Kidney (tissue), 14 donors: ENCODE results near the gene GALNT18. TPM values are rescaled to one million over a fixed set of nuclear protein-coding genes. Genes with fewer than 3 reads are reported as not detected.

ENCODE experiments used
- DNase-seq, 5 donors: peaks; one replicate each; pipeline ENCODE4 v3.0.0-alpha.2; 2013 to 2020
- FAIRE-seq: peaks from 2 replicates; lab custom pipeline; 2012; peaks lifted over from hg19 to GRCh38; lab: Jason Lieb, UNC
- H3K27ac ChIP-seq, 2 donors: one replicate each; pipeline ENCODE4 v1.7.0; 2013; ENCODE audit warnings: low read depth in 2 of 2, low read length in 2 of 2, inconsistent platforms in 1 of 2
- H3K27me3 ChIP-seq: one replicate; pipeline ENCODE4 v1.7.1; 2013; ENCODE audit warnings: low read length, inconsistent platforms; ENCODE audit not compliant: control insufficient read depth, insufficient read depth
- H3K36me3 ChIP-seq, 3 donors: one replicate each; pipeline versions ENCODE4 v1.7.0 to v1.7.1; 2013; ENCODE audit warnings: low read length in 3 of 3, control low read depth in 1 of 3, inconsistent platforms in 1 of 3; ENCODE audit not compliant: insufficient read depth in 3 of 3, control insufficient read depth in 2 of 3
- H3K4me1 ChIP-seq, 3 donors: one replicate each; pipeline versions ENCODE4 v1.7.0 to v1.7.1; 2013; ENCODE audit warnings: low read length in 3 of 3, inconsistent platforms in 1 of 3, low read depth in 1 of 3; ENCODE audit not compliant: control insufficient read depth in 2 of 3, insufficient read depth in 2 of 3
- H3K4me3 ChIP-seq, 3 donors: one replicate each; pipeline versions ENCODE4 v1.7.0 to v1.8.1; 2013; ENCODE audit warnings: low read length in 3 of 3, control low read depth in 1 of 3, inconsistent platforms in 1 of 3
- H3K9ac ChIP-seq, 3 donors: one replicate each; pipeline versions ENCODE4 v1.7.0 to v1.7.1; 2013; ENCODE audit warnings: low read length in 3 of 3, control low read depth in 1 of 3, inconsistent platforms in 1 of 3
- H3K9me3 ChIP-seq, 3 donors: one replicate each; pipeline versions ENCODE4 v1.7.0 to v1.7.1; 2013; ENCODE audit warnings: low read length in 3 of 3, control low read depth in 1 of 3, inconsistent platforms in 1 of 3; ENCODE audit not compliant: control insufficient read depth in 2 of 3, insufficient read depth in 1 of 3
- intact Hi-C: fragments of 100-400 bp; cut with DNase I; formaldehyde crosslinking; loops from one replicate; pipeline ENCODE4 v1.11.1; 2022
- polyA plus RNA-seq: library from polyadenylated mRNA; stranded (reverse); fragments of 350-450 nt; fragmentation: Illumina TruSeq; extraction: RNeasy Lipid Tissue Mini Kit (QIAGEN cat#74804); gene quantifications from one replicate; pipeline ENCODE4 v1.2.3, GENCODE V29; 2014; ENCODE audit warnings: low read depth, low replicate concordance; ENCODE audit not compliant: insufficient read depth
- total RNA-seq: library from RNA; stranded (reverse); fragmentation: NEBNext Ultra II Directional; extraction: Animal tissue kit (Norgen Biotek cat#: 25700); gene quantifications from one replicate; pipeline ENCODE4 v1.2.1, GENCODE V29; 2021
- TF ChIP-seq, protein P1 (sequence below): IDR thresholded peaks from 3 replicates; pipeline ENCODE4 v1.5.1; 2012; ENCODE audit warnings: mild to moderate bottlenecking, moderate library complexity, borderline replicate concordance; ENCODE audit not compliant: insufficient read depth; ENCODE audit errors: extremely low read depth
- donor health status: control.
- donor health status: control.
- donor health status: control.
- donor health status: control.
- donor health status: control.
- donor health status: DM: yes; HTN: yes; CAD: no.
- donor health status: Normal renal cell carcinoma (clear cell type).

The GALNT18 gene
- total and polyA plus RNA-seq, 2 donors from 2014 or later = 27.2 to 42.1 TPM

DNA sequence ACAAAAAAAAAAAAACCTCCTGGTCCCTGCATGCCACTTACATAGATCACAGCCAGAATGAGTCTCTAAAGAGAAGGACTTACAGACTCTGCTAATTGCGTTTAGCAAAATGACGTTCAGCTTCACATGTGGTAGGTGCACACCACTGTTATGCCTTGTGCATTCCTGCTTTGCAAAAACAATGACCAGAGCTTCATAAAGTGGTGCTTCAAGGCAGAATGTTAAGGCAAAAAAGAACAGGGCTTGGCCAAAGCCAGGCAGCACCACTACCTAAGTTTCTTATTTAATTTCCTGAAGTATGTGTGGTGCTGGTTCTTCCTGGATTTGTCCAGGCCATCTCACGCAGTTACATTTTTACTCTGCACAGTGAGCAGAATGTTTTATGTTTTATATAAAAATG, 85.2 kb downstream of the GALNT18 start:
- FAIRE-seq = no peak
- no peaks in the 10 kb centered on the region for H3K9me3 ChIP-seq
- H3K9ac ChIP-seq = no peak overlapping the region
- H3K4me1 ChIP-seq = peaks cover 0 to 23% (median 12%) of the 10 kb centered on the region in 3 donors
- H3K27ac ChIP-seq = no peak overlapping the region
- H3K36me3 ChIP-seq = no peaks in the 10 kb centered on the region
- H3K27me3 ChIP-seq = no peaks in the 10 kb centered on the region
- TF ChIP-seq, protein P1, sequence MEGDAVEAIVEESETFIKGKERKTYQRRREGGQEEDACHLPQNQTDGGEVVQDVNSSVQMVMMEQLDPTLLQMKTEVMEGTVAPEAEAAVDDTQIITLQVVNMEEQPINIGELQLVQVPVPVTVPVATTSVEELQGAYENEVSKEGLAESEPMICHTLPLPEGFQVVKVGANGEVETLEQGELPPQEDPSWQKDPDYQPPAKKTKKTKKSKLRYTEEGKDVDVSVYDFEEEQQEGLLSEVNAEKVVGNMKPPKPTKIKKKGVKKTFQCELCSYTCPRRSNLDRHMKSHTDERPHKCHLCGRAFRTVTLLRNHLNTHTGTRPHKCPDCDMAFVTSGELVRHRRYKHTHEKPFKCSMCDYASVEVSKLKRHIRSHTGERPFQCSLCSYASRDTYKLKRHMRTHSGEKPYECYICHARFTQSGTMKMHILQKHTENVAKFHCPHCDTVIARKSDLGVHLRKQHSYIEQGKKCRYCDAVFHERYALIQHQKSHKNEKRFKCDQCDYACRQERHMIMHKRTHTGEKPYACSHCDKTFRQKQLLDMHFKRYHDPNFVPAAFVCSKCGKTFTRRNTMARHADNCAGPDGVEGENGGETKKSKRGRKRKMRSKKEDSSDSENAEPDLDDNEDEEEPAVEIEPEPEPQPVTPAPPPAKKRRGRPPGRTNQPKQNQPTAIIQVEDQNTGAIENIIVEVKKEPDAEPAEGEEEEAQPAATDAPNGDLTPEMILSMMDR = no peak
- intact Hi-C loops = no loop called here
- H3K4me3 ChIP-seq = no peak overlapping the region
- DNase-seq = no peak

DNA sequence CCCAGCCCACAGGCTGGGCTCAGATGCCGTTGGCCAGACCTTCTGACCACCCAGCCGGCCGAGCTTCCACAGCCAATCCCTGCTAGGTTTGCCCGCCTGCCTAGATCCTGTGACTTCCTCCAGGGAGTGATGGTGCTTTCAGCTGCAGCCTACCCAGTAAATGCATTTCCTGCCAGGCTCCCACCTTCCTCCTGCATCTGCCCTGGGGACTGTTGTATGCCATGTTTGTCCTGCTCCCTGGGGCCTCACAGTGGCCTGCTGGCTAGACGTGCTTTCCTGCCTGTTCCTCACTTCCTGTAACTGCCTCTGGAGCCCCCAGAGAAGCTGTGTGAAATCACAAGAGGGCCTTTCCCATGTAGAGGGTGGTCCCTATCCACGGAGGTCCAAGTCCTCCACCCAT, 86.2 kb downstream of the GALNT18 start:
- TF ChIP-seq, protein P1 = no peak
- Histone ChIP-seq H3K4me3 (no peak overlapping the region), H3K27me3 (no peaks in the 10 kb centered on the region), H3K4me1 (peaks cover 0 to 27% (median 18%) of the 10 kb centered on the region in 3 donors), H3K9ac (no peak overlapping the region), H3K27ac (no peak overlapping the region), H3K36me3 (no peaks in the 10 kb centered on the region), H3K9me3 (no peaks in the 10 kb centered on the region)
- intact Hi-C loops = no loop called here
- no peak for FAIRE-seq
- no peak for DNase-seq

DNA sequence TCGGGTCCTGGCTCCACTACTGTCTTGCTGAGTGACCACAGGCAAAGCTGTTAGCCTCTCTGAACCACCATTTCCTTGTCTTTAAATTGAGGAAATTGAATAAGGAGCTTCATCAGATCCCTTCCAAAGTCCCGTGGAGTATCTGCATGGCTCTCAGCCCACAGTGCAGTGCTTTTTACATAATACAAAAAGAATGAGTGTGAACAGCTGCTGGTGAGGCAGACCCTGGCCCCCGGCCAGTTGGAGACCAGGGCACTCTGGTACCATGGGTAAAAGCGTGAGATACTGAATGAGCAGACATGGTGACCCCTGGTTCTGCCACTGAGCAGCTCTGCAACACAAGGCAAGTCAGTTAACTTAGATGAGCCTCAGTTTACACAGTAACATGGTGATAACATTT, 86.8 kb downstream of the GALNT18 start:
- H3K9me3 ChIP-seq = no peaks in the 10 kb centered on the region
- TF ChIP-seq, protein P1 = no peak
- H3K27me3 ChIP-seq = no peaks in the 10 kb centered on the region
- no peak overlapping the region for H3K27ac ChIP-seq
- no peak overlapping the region for H3K4me3 ChIP-seq
- H3K4me1 ChIP-seq = peaks cover 0 to 27% (median 18%) of the 10 kb centered on the region in 3 donors
- intact Hi-C loops = no loop called here
- H3K9ac ChIP-seq = no peak overlapping the region
- no peaks in the 10 kb centered on the region for H3K36me3 ChIP-seq
- DNase-seq = no peak
- FAIRE-seq = no peak

DNA sequence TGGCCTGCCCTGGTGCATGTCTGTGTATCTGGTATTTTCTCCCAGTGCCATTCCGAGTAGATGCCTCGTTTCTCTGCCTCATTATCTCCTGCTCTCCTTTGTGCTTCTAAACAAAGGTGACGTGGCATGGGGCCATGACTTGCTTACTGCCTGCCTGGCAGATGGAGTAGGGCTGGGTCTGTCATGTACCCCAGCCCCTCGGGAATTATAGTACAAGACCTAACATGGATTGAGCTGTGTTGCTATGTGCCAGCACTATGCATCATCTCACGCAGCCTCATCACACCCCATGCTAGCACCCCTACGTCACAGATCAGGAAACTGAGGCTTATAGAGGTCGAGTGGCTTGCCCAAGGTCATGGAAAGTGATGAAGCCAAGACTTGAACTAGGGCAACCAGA, 88.1 kb downstream of the GALNT18 start:
- no peaks in the 10 kb centered on the region for H3K36me3 ChIP-seq
- H3K27me3 ChIP-seq = no peaks in the 10 kb centered on the region
- intact Hi-C loops = no loop called here
- H3K9me3 ChIP-seq = no peaks in the 10 kb centered on the region
- H3K4me1 ChIP-seq = peaks cover 0 to 22% (median 15%) of the 10 kb centered on the region in 3 donors
- DNase-seq (no peak), FAIRE-seq (no peak)
- TF ChIP-seq, protein P1 = no peak
- H3K4me3 ChIP-seq = no peak overlapping the region
- no peak overlapping the region for H3K27ac ChIP-seq
- no peak overlapping the region for H3K9ac ChIP-seq
